T-helper 1 cell treated with Interleukin-12 subunit alpha and Interleukin-12 subunit beta and Interleukin-4 antibody, amounts not matched to agents 30 ng/mL and 1 ng/mL, for 36 hours (primary cell): ENCODE measurements around the gene DCXR. TPM values are rescaled to one million over a fixed set of nuclear protein-coding genes. Genes with fewer than 3 reads are reported as not detected.

Experiments used
- intact Hi-C: fragments of 100-400 bp; cut with micrococcal nuclease; formaldehyde crosslinking; loops from one replicate; pipeline ENCODE4 v1.15.1; 2024
- total RNA-seq: library from RNA; stranded (reverse); gene quantifications from 2 replicates; pipeline ENCODE4 v1.2.3, GENCODE V29; 2022

The DCXR gene
- total RNA-seq, 1 donor from 2014 or later: 92.9 TPM

- intact Hi-C loops: no loop called here
Measured at GRCh38 chr17:82055965-82056728, 18.6 kb upstream of the DCXR start.

- intact Hi-C loops: no loop called here
Measured at GRCh38 chr17:82055023-82055964, 17.8 kb upstream of the DCXR start.

GRCh38 chr17:82054351-82055022 is 17.0 kb upstream of the DCXR start:
- intact Hi-C loops: loop anchor here (5.0 kb wide), 1 partner anchor 43 kb away; the partner anchor contains the start of gene FASN

GRCh38 chr17:82053556-82054263 is 16.2 kb upstream of the DCXR start:
- intact Hi-C loops: loop anchor here (5.0 kb wide), 1 partner anchor 44 kb away; the partner anchor contains the start of gene FASN

- intact Hi-C loops: loop anchor here (5.0 kb wide), 1 partner anchor 44 kb away; the partner anchor contains the start of gene FASN
Measured at GRCh38 chr17:82053130-82053529, 15.6 kb upstream of the DCXR start.

- intact Hi-C loops: loop anchor here (5.0 kb wide), 1 partner anchor 45 kb away; the partner anchor contains the start of gene FASN
Measured at GRCh38 chr17:82052638-82053059, 15.2 kb upstream of the DCXR start.

GRCh38 chr17:82051776-82052637 is 14.5 kb upstream of the DCXR start, which contains the start of the genes GPS1 and RFNG:
Gene GPS1, plus strand, starts transcription at chr17:82051898. Its CDS starts 34 bp downstream, at chr17:82051932.
Gene RFNG, minus strand, starts transcription at chr17:82051811. Its CDS starts 45 bp downstream, at chr17:82051766.
- intact Hi-C loops: loop anchor here (1.0 to 5.0 kb wide), 4 partner anchors 13 to 45 kb away; partner anchors contain the start of genes DCXR, DUS1L, FASN and LRRC45

- intact Hi-C loops: loop anchor here (1.0 to 5.0 kb wide), 4 partner anchors 14 to 46 kb away; partner anchors contain the start of genes DCXR, DUS1L, FASN and LRRC45
Measured at GRCh38 chr17:82050761-82051641, 13.5 kb upstream of the DCXR start.

GRCh38 chr17:82050152-82050760 is 12.8 kb upstream of the DCXR start:
- intact Hi-C loops: loop anchor here (5.0 kb wide), 1 partner anchor 47 kb away; the partner anchor contains the start of gene FASN

- intact Hi-C loops: no loop called here
Measured at GRCh38 chr17:82049521-82049971, 12.0 kb upstream of the DCXR start.

GRCh38 chr17:82049106-82049505 is 11.6 kb upstream of the DCXR start:
- intact Hi-C loops: no loop called here

- intact Hi-C loops: no loop called here
Measured at GRCh38 chr17:82048571-82048971, 11.1 kb upstream of the DCXR start.

- intact Hi-C loops: no loop called here
Measured at GRCh38 chr17:82047914-82048570, 10.5 kb upstream of the DCXR start.

- intact Hi-C loops: no loop called here
Measured at GRCh38 chr17:82047379-82047778, 9.9 kb upstream of the DCXR start.

GRCh38 chr17:82046903-82047302 is 9.4 kb upstream of the DCXR start:
- intact Hi-C loops: no loop called here

- intact Hi-C loops: no loop called here
Measured at GRCh38 chr17:82045936-82046484, 8.5 kb upstream of the DCXR start.

- intact Hi-C loops: no loop called here
Measured at GRCh38 chr17:82043507-82043906, 6.0 kb upstream of the DCXR start.
